ENCODE data around the gene ZNF705A. TPM values are rescaled to one million over a fixed set of nuclear protein-coding genes. Genes with fewer than 3 reads are reported as not detected.
"Not testable (repeated sequence)": the region's sequence is repeated elsewhere in the genome, so short reads cannot be mapped to it uniquely, and the experiment has no call there.

ZNF705A gene
- polyA plus RNA-seq, 1 donor (not counting 4 experiments of a cell fraction or from before 2014, with no cell fraction given): not detected

DNA sequence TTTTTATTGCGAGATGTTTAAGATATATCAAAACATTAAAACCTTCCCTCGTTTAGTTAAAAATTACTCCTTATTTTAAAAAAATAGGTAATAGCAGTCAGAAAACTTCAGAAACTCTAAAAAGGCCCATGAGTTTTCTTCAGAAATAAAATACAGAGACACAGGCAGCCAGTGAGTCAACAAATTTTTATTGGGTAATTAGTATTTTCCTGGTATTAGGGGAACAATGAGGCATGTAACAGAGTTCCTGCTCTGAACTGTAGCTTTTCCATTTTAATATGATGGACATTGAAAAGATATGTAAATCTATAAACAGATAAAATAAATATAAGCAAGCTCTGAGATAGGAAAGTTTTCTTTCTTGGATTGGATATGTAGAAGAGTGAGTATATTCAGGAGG lies 399 bp upstream of the ZNF705A start:
- peak overlapping the region; percentile 64 for H3K4me2 ChIP-seq (ENCODE audit: control insufficient read depth, extremely low read depth, insufficient read depth, low read depth, low read length)
- no peak overlapping the region for H3K4me3 ChIP-seq (ENCODE audit: control insufficient read depth in 2 of 3, extremely low read depth in 1 of 3, insufficient read depth in 2 of 3, low read depth in 1 of 3, low read length in 3 of 3)
- DNase-seq (ENCODE audit: low read depth, low spot score): no peak
- H3K9me1 ChIP-seq (ENCODE audit: control insufficient read depth, extremely low read depth, insufficient read depth, low read length): no peaks in the 10 kb centered on the region
- no peaks in the 10 kb centered on the region for H3K79me2 ChIP-seq (ENCODE audit: control insufficient read depth, insufficient read depth, low read length)
- peak overlapping the region; percentile 56 for H3K27ac ChIP-seq (ENCODE audit: control insufficient read depth, insufficient read depth, low read length)
- no peak for FAIRE-seq
- peak overlapping the region; percentile 84 for H2AFZ ChIP-seq (ENCODE audit: control insufficient read depth, low read length)
- H3K27me3 ChIP-seq (ENCODE audit: control insufficient read depth, extremely low read depth, insufficient read depth, low read length): peaks cover 3% of the 10 kb centered on the region
- dilution Hi-C loops (cut with MboI; ENCODE audit: extremely low pct_ligation_motif_present, low sequenced_read_pairs): no loop called here
- no peak overlapping the region for H3K9ac ChIP-seq (ENCODE audit: control insufficient read depth, extremely low read depth, insufficient read depth, low read length)
- H3K9me3 ChIP-seq (ENCODE audit: control insufficient read depth, low read depth, low read length): no peaks in the 10 kb centered on the region
- peaks cover 9% of the 10 kb centered on the region for H3K4me1 ChIP-seq (ENCODE audit: control insufficient read depth, extremely low read depth, insufficient read depth, low read length)
- no peaks in the 10 kb centered on the region for H4K20me1 ChIP-seq (ENCODE audit: control insufficient read depth, extremely low read depth, insufficient read depth, low read length)
- TF ChIP-seq, protein P1, sequence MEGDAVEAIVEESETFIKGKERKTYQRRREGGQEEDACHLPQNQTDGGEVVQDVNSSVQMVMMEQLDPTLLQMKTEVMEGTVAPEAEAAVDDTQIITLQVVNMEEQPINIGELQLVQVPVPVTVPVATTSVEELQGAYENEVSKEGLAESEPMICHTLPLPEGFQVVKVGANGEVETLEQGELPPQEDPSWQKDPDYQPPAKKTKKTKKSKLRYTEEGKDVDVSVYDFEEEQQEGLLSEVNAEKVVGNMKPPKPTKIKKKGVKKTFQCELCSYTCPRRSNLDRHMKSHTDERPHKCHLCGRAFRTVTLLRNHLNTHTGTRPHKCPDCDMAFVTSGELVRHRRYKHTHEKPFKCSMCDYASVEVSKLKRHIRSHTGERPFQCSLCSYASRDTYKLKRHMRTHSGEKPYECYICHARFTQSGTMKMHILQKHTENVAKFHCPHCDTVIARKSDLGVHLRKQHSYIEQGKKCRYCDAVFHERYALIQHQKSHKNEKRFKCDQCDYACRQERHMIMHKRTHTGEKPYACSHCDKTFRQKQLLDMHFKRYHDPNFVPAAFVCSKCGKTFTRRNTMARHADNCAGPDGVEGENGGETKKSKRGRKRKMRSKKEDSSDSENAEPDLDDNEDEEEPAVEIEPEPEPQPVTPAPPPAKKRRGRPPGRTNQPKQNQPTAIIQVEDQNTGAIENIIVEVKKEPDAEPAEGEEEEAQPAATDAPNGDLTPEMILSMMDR (optimal IDR thresholded peaks at IDR 0.05 in 1 of 3, IDR thresholded peaks at IDR 0.05 in 1 of 3, conservative IDR thresholded peaks at IDR 0.05 in 1 of 3; ENCODE audit: extremely low read depth in 1 of 3, insufficient read depth in 2 of 3, low read length in 3 of 3): no peak
- TF ChIP-seq EZH2 (IDR thresholded peaks at IDR 0.05; ENCODE audit: low read length): no peak
- H3K36me3 ChIP-seq (ENCODE audit: control insufficient read depth in 2 of 2, extremely low read depth in 1 of 2, insufficient read depth in 2 of 2, low read length in 2 of 2): no peaks in the 10 kb centered on the region

DNA sequence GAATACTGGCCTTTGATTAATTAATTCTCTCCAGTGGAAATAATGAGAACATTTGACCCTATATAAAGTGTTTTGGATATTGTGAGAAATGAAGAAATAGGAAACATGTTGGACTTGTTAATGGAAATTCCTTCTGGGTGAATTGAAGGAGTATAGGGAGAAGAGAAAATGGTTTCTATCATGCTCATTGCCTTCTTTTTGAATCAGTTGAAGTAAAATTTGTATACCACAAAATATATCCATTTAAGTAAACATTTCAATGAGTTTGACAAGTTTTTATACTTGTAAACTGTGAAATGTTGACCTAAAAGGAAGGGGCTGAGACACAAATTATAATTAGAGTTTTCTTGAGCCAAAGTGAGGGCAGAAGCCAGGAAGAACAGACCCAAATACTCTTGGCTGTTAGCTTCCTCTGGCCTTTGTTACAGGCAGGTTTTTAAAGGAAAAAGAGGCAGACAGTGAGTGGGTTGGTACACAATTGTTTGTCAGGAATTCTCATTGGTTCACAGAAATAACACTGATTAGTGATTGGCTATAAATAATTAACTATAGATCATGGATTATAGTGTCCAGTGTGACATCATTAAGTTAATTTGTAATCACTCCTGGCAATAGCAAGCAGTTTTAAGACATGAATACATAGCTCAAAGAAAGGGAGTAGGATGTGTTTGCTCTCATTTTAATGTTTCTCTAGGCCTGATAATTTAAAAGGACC lies 826 bp downstream of the ZNF705A start:
- peak overlapping the region; percentile 64 for H3K4me2 ChIP-seq (ENCODE audit: control insufficient read depth, extremely low read depth, insufficient read depth, low read depth, low read length)
- peaks cover 3% of the 10 kb centered on the region for H3K27me3 ChIP-seq (ENCODE audit: control insufficient read depth, extremely low read depth, insufficient read depth, low read length)
- no peak for FAIRE-seq
- no peak for TF ChIP-seq EZH2 (IDR thresholded peaks at IDR 0.05; ENCODE audit: low read length)
- TF ChIP-seq, protein P1 (optimal IDR thresholded peaks at IDR 0.05 in 1 of 3, IDR thresholded peaks at IDR 0.05 in 1 of 3, conservative IDR thresholded peaks at IDR 0.05 in 1 of 3; ENCODE audit: extremely low read depth in 1 of 3, insufficient read depth in 2 of 3, low read length in 3 of 3): no peak
- no peak overlapping the region for H3K4me3 ChIP-seq (ENCODE audit: control insufficient read depth in 2 of 3, extremely low read depth in 1 of 3, insufficient read depth in 2 of 3, low read depth in 1 of 3, low read length in 3 of 3)
- peaks cover 9% of the 10 kb centered on the region for H3K4me1 ChIP-seq (ENCODE audit: control insufficient read depth, extremely low read depth, insufficient read depth, low read length)
- no peaks in the 10 kb centered on the region for H3K9me3 ChIP-seq (ENCODE audit: control insufficient read depth, low read depth, low read length)
- dilution Hi-C loops (cut with MboI; ENCODE audit: extremely low pct_ligation_motif_present, low sequenced_read_pairs): no loop called here
- H3K9me1 ChIP-seq (ENCODE audit: control insufficient read depth, extremely low read depth, insufficient read depth, low read length): no peaks in the 10 kb centered on the region
- no peak overlapping the region for H3K27ac ChIP-seq (ENCODE audit: control insufficient read depth, insufficient read depth, low read length)
- H2AFZ ChIP-seq (ENCODE audit: control insufficient read depth, low read length): no peak overlapping the region
- DNase-seq (ENCODE audit: low read depth, low spot score): no peak
- no peaks in the 10 kb centered on the region for H3K36me3 ChIP-seq (ENCODE audit: control insufficient read depth in 2 of 2, extremely low read depth in 1 of 2, insufficient read depth in 2 of 2, low read length in 2 of 2)
- no peaks in the 10 kb centered on the region for H4K20me1 ChIP-seq (ENCODE audit: control insufficient read depth, extremely low read depth, insufficient read depth, low read length)
- no peak overlapping the region for H3K9ac ChIP-seq (ENCODE audit: control insufficient read depth, extremely low read depth, insufficient read depth, low read length)
- no peaks in the 10 kb centered on the region for H3K79me2 ChIP-seq (ENCODE audit: control insufficient read depth, insufficient read depth, low read length)

DNA sequence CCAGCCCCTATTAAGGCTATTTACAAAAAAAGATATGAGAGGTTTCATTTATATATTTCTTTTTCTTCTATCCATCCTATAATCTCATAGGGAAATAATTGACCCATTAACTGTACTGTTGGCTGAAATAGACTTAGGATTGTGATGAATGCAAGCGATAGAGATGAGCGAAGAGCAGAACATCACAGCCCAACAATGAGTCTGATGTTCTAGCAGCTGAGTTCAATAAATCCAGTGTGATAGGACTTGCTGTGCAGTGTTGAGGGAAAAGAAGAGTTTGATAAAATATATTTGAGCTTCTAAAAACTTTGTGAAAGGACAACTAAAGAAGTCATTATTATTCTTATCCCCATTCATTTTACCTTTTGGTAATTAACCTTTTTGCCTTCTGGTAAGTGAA lies 16.1 kb downstream of the ZNF705A start:
- H3K9me1 ChIP-seq (ENCODE audit: control insufficient read depth, extremely low read depth, insufficient read depth, low read length); H3K4me1 ChIP-seq (ENCODE audit: control insufficient read depth, extremely low read depth, insufficient read depth, low read length); H4K20me1 ChIP-seq (ENCODE audit: control insufficient read depth, extremely low read depth, insufficient read depth, low read length); H3K36me3 ChIP-seq (ENCODE audit: control insufficient read depth in 2 of 2, extremely low read depth in 1 of 2, insufficient read depth in 2 of 2, low read length in 2 of 2); H3K27ac ChIP-seq (ENCODE audit: control insufficient read depth, insufficient read depth, low read length); DNase-seq (ENCODE audit: low read depth, low spot score); H3K4me2 ChIP-seq (ENCODE audit: control insufficient read depth, extremely low read depth, insufficient read depth, low read depth, low read length); H3K9me3 ChIP-seq (ENCODE audit: control insufficient read depth, low read depth, low read length); H3K9ac ChIP-seq (ENCODE audit: control insufficient read depth, extremely low read depth, insufficient read depth, low read length); H3K4me3 ChIP-seq (ENCODE audit: control insufficient read depth in 2 of 3, extremely low read depth in 1 of 3, insufficient read depth in 2 of 3, low read depth in 1 of 3, low read length in 3 of 3); H3K27me3 ChIP-seq (ENCODE audit: control insufficient read depth, extremely low read depth, insufficient read depth, low read length); H2AFZ ChIP-seq (ENCODE audit: control insufficient read depth, low read length); H3K79me2 ChIP-seq (ENCODE audit: control insufficient read depth, insufficient read depth, low read length); FAIRE-seq; dilution Hi-C loops (cut with MboI; ENCODE audit: extremely low pct_ligation_motif_present, low sequenced_read_pairs): not testable (repeated sequence)

Measured in keratinocyte (primary cell).